ENCODE results near the gene CDH10. TPM values are rescaled to one million over a fixed set of nuclear protein-coding genes. Genes with fewer than 3 reads are reported as not detected.

Gene CDH10
- total RNA-seq, 2 donors from 2014 or later, result not detected

DNA sequence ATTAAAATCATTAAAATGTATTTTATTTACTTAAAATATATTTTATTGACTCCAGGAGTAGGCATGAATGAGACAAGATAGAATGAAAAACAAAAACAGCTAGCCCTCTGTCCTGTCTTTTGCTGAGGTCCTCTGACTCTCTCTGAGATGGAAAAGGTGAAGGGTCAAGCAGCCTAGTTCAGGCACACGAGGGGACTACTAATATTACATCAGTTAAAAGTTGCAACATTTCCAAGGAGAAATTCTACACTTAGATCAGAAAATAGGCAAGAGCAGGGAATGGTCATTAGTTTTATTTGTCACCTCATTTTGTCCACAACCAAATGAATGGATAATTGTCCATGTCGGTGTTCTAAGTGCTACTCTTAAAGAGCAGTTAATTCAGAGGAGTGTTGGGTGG lies 148.5 kb downstream of the CDH10 start:
- no peak overlapping the region for H3K4me3 Mint-ChIP-seq
- no peak for ATAC-seq
- no peak overlapping the region for H3K27ac Mint-ChIP-seq
- no peaks in the 10 kb centered on the region for H3K27me3 Mint-ChIP-seq
- H3K36me3 Mint-ChIP-seq, result no peaks in the 10 kb centered on the region
- no peaks in the 10 kb centered on the region for H3K9me3 Mint-ChIP-seq
- no peaks in the 10 kb centered on the region for H3K4me1 Mint-ChIP-seq (ENCODE audit: low read depth in 2 of 2)
- DNase-seq (ENCODE audit: low spot score), result no peak

DNA sequence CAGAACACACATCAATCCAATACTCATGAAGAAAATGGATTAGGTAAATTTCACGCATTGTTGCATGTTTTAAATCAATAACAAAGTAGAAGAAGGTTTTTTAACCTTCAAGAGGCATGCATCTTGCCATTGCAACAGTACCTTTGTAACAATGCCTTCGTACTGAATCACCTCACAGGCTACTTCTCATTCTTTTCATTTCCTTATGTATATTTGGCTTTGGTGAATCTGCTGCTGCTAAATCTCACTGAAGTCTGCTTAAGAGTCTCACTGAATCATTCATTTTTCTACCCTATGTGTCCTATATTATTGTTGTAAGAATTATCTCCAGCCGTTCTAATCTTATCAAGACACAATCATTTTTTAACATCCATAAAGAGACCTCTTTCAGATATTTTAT lies 152.5 kb downstream of the CDH10 start:
- H3K27me3 Mint-ChIP-seq, result no peaks in the 10 kb centered on the region
- no peaks in the 10 kb centered on the region for H3K4me1 Mint-ChIP-seq (ENCODE audit: low read depth in 2 of 2)
- H3K4me3 Mint-ChIP-seq, result no peak overlapping the region
- H3K27ac Mint-ChIP-seq, result no peak overlapping the region
- no peaks in the 10 kb centered on the region for H3K36me3 Mint-ChIP-seq
- H3K9me3 Mint-ChIP-seq, result peaks cover 2% of the 10 kb centered on the region
- no peak for ATAC-seq
- DNase-seq (ENCODE audit: low spot score), result no peak

DNA sequence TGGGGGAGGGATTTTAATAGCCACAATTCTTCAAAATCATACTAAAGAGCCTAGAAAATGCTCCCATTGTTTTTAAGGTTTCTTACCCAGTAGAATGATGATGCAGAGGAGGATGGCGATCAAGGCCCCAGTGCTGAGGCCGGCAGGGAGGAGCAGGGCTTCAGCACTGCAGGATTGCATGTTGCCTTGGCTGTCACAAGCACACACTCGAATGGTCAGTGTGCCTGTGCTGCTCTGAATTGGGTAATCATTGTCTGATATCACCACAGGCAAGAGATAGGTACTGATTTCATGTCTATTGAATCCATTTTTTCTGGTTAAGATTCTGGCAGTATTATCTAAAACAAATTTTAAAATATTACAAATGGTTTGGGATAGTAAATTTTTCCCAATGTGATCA lies 153.3 kb downstream of the CDH10 start:
- Mint-ChIP-seq H3K9me3 (peaks cover 2% of the 10 kb centered on the region), H3K36me3 (no peaks in the 10 kb centered on the region), H3K4me1 (ENCODE audit: low read depth in 2 of 2) (no peaks in the 10 kb centered on the region), H3K27me3 (no peaks in the 10 kb centered on the region), H3K4me3 (no peak overlapping the region), H3K27ac (no peak overlapping the region)
- ATAC-seq, result no peak
- DNase-seq (ENCODE audit: low spot score), result no peak

DNA sequence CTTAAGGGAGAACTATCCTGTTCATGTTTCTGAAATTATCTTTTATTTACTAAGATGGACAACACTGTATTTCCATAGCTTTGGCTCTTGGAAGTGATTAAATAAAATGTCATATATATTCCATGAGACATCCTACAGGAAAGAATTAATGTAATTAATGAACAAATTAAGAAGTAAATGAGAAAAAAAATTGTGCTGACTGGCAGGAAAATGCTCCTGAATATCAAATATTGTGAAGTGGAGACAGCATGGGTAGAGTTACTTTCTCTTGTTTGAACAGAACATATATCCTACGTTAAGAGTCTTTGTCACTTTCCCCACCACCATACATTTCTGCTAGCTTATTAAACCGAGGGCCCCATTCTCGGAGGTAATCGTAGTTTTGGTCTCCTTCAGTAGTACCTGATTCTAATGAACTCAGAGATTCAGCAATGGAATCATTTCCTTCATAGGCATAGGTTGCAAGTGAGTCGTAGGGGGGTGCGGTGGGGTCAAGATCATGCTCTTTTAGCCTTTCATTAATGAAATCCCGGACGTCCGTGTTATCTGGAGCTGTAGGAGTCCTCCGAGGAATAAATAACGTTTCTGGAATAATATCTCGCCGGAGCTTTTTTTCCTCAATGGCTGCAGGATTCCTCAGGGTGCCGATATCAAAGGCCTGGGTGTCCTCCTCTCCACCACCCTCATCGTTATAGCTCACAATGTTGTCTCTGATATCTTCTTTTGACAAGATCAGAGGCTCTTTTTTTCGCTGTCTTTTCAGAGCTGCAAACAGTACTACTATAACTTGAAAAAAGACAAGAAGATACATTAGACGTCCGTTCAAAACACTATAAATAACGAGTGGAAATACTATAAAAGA lies 157.2 kb downstream of the CDH10 start:
- no peaks in the 10 kb centered on the region for H3K4me1 Mint-ChIP-seq (ENCODE audit: low read depth in 2 of 2)
- H3K36me3 Mint-ChIP-seq, result no peaks in the 10 kb centered on the region
- no peak for ATAC-seq
- H3K4me3 Mint-ChIP-seq, result no peak overlapping the region
- peaks cover 2% of the 10 kb centered on the region for H3K9me3 Mint-ChIP-seq
- H3K27ac Mint-ChIP-seq, result no peak overlapping the region
- H3K27me3 Mint-ChIP-seq, result no peaks in the 10 kb centered on the region
- no peak for DNase-seq (ENCODE audit: low spot score)

DNA sequence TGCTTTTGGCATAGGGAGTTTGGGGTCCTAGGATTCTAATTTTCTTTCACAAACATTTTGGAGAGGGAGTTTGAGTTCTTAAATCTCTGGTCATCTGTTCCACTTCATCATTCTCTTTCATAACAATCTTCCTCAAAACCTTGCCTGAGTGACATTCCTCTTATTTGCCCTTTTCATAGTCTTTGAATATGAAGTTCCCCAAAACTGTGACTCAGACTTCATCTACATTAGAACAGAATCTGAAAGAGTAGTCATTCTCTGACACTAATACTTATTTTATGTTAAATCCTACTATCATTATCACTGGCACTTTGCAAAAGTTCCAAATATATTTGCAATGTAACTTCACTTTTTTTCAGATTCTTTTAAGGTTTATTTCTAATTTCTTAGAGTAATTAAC lies 163.8 kb downstream of the CDH10 start:
- Mint-ChIP-seq H3K36me3 (no peaks in the 10 kb centered on the region), H3K27ac (no peak overlapping the region), H3K9me3 (peaks cover 3% of the 10 kb centered on the region), H3K4me1 (ENCODE audit: low read depth in 2 of 2) (no peaks in the 10 kb centered on the region), H3K27me3 (no peaks in the 10 kb centered on the region), H3K4me3 (no peak overlapping the region)
- ATAC-seq (no peak), DNase-seq (ENCODE audit: low spot score) (no peak)

DNA sequence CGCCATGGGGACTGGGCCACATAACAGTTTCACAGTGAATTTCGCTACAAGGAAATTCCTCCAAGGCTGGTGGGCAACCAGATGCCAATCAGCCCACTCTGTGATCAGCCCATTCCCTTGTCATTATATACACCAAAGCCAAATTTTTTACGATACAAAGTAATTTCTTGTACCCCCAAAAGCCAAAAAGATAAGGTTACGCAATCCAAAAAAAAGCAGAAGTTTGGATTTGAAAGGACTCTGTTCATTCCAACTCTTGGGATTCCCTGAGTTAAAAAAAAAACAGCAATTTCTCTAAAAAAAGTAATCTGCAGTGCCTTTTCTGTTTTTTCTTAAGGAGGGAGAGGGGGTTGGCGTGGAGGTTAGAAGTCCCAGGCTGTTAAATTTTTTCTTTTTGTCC lies 166.8 kb downstream of the CDH10 start:
- Mint-ChIP-seq H3K4me1 (ENCODE audit: low read depth in 2 of 2) (no peaks in the 10 kb centered on the region), H3K9me3 (peaks cover 8% of the 10 kb centered on the region), H3K27me3 (no peaks in the 10 kb centered on the region), H3K36me3 (no peaks in the 10 kb centered on the region), H3K27ac (no peak overlapping the region), H3K4me3 (no peak overlapping the region)
- no peak for ATAC-seq
- no peak for DNase-seq (ENCODE audit: low spot score)

DNA sequence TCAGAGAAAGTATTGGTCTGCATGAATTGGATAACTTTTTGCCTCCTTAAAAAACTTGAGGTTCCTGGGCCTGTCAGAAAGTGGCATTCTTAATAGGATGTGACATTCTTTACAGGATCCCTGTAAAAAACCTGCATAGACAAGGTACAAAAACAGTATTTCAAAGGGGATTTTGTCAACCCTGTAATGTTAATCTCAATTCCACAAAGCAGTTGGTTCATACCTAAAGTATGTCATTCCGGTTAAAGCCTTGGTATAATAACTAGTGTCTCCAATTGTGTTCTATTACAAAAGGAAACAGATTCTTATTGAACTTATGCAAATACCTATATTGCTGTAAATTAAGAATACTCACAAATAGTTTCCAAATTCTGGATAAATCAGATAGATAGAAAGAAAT lies 169.7 kb downstream of the CDH10 start:
- no peaks in the 10 kb centered on the region for H3K27me3 Mint-ChIP-seq
- no peak overlapping the region for H3K27ac Mint-ChIP-seq
- no peaks in the 10 kb centered on the region for H3K4me1 Mint-ChIP-seq (ENCODE audit: low read depth in 2 of 2)
- no peak for DNase-seq (ENCODE audit: low spot score)
- H3K9me3 Mint-ChIP-seq, result peaks cover 5% of the 10 kb centered on the region
- no peak for ATAC-seq
- no peaks in the 10 kb centered on the region for H3K36me3 Mint-ChIP-seq
- no peak overlapping the region for H3K4me3 Mint-ChIP-seq

DNA sequence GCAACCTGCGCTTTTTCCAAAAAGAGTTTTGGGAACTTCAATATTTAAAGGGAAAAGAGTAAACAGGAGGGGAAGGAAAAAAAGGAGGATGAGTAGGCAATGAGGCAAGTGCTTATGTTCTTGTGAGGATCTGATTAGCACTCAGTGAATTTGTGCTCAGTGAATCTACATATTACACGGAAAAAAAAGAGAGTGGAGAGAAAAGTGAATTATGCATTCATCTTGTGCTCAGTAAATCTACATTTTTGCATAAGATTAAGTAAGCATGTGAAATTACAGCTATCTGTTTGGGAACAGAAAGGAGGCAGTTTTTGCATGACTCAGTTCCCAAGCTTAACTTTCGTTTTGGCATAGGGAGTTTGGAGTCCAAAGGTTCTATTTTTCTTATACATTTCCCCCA lies 170.1 kb downstream of the CDH10 start:
- H3K4me3 Mint-ChIP-seq, result no peak overlapping the region
- peaks cover 5% of the 10 kb centered on the region for H3K9me3 Mint-ChIP-seq
- no peak overlapping the region for H3K27ac Mint-ChIP-seq
- H3K27me3 Mint-ChIP-seq, result no peaks in the 10 kb centered on the region
- DNase-seq (ENCODE audit: low spot score) (no peak), ATAC-seq (no peak)
- H3K4me1 Mint-ChIP-seq (ENCODE audit: low read depth in 2 of 2), result no peaks in the 10 kb centered on the region
- no peaks in the 10 kb centered on the region for H3K36me3 Mint-ChIP-seq

DNA sequence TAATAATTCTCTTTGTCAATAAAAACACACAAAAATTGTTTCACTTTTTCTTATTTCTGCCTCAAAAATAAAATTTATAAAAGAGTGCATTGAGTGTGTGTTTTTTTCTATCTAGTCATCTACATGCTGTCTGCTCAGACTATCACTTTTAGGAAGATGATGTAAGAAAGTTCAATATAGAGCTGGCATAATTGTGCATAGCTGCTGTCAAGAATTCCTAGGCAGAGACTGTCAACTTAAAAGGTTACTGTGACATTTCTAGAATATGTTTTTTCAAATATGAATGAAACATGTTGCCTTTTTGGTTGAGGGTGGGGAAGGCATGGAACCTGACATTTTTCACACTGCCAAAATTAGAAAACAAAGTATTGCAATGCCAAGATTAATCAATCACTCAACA lies 172.3 kb downstream of the CDH10 start:
- Mint-ChIP-seq H3K27ac (no peak overlapping the region), H3K27me3 (no peaks in the 10 kb centered on the region), H3K4me1 (ENCODE audit: low read depth in 2 of 2) (no peaks in the 10 kb centered on the region), H3K36me3 (no peaks in the 10 kb centered on the region), H3K4me3 (no peak overlapping the region), H3K9me3 (peaks cover 5% of the 10 kb centered on the region)
- no peak for DNase-seq (ENCODE audit: low spot score)
- ATAC-seq, result no peak

DNA sequence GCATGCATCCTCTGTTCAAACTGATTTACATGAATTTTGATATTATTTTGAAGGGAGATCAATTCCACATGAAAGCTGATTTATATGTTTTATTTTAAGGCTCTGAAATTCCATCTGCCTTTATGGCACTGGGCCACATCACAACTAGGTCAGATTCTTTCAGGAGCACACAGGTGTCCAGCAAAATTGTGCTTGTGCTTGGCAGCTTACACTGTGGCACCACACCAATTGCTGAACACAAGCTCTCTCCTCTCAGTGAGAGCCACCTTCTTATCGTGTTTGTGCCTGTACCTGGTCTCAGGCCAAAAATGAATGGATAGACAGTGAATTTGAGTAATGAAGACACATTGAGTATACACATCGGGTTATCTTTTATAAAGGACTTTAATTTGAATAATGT lies 200.4 kb downstream of the CDH10 start:
- Mint-ChIP-seq H3K4me3 (no peak overlapping the region), H3K36me3 (peaks cover 8% of the 10 kb centered on the region), H3K27me3 (no peaks in the 10 kb centered on the region), H3K4me1 (ENCODE audit: low read depth in 2 of 2) (no peaks in the 10 kb centered on the region), H3K9me3 (peaks cover 23% of the 10 kb centered on the region), H3K27ac (no peak overlapping the region)
- no peak for ATAC-seq
- no peak for DNase-seq (ENCODE audit: low spot score)

DNA sequence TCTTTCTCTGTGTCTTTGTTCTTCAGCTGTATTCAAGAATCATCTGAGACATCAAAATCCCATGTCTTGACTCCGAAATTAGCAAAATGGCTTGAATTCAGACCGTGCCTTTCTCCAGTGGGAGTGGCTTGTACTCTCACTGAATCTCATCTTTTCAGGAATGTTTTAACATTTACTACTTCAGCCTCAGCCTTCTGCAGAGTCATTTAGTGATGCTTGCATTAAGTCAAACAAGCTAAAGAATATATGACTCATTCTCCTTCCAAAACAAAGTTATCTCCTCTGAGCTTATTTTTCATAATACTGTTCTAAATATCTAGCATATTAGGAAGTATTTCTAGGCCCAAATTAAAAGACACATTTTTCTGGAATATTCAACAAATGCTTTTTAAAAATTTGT lies 205.3 kb downstream of the CDH10 start:
- DNase-seq (ENCODE audit: low spot score), result no peak
- no peak for ATAC-seq
- Mint-ChIP-seq H3K4me3 (no peak overlapping the region), H3K36me3 (peaks cover 10% of the 10 kb centered on the region), H3K9me3 (peaks cover 14% of the 10 kb centered on the region), H3K27ac (no peak overlapping the region), H3K27me3 (no peaks in the 10 kb centered on the region), H3K4me1 (ENCODE audit: low read depth in 2 of 2) (no peaks in the 10 kb centered on the region)

Measured in natural killer cell treated with Interleukin-12 subunit alpha and Interleukin-12 subunit beta and Interleukin-15 and Interleukin-18, amount 100 ng/mL, for 72 hours (primary cell).